22Rv1 (cell line): ENCODE measurements around the gene PCDHA2.
"Not testable (repeated sequence)": the region's sequence is repeated elsewhere in the genome, so short reads cannot be mapped to it uniquely, and the experiment has no call there.

ENCODE experiments used
- H3K27ac ChIP-seq: fragments of 450-650 bp; 2 replicates; pipeline ENCODE4 v1.5.1; 2017
- CTCF ChIP-seq: fragments of 450-650 bp; IDR thresholded peaks from 2 replicates; pipeline ENCODE4 v1.5.1; 2017; ENCODE audit warnings: mild to moderate bottlenecking
- ZFX ChIP-seq: fragments of 450-650 bp; IDR thresholded peaks from 2 replicates; pipeline ENCODE4 v1.6.1; 2017; ENCODE audit warnings: antibody characterized with exemption, borderline replicate concordance

Gene PCDHA2

GRCh38 chr5:140806834-140807775, 12.5 kb downstream of the PCDHA2 start, which contains the start of gene PCDHA4:
PCDHA4 (plus strand) TSS chr5:140807068.
- peak within 1 kb of the TSS; percentile 78 for H3K27ac ChIP-seq
- TF ChIP-seq CTCF (peak; percentile 80), ZFX (no peak)

- H3K27ac ChIP-seq = not testable (repeated sequence)
These were observed 13.7 kb downstream of the PCDHA2 start for GRCh38 chr5:140808241-140808888.

- H3K27ac ChIP-seq = no peak overlapping the region
- no peak for TF ChIP-seq CTCF
- no peak for TF ChIP-seq ZFX
These were observed 14.2 kb downstream of the PCDHA2 start for GRCh38 chr5:140808889-140809291.

GRCh38 chr5:140821375-140822280, 27.0 kb downstream of the PCDHA2 start, which contains the start of gene PCDHA5:
PCDHA5 (plus strand) TSS chr5:140821613.
- H3K27ac ChIP-seq = peak within 1 kb of the TSS; percentile 81

GRCh38 chr5:140822281-140822629, 27.6 kb downstream of the PCDHA2 start:
- TF ChIP-seq ZFX = no peak
- peak; percentile 22; the same call in 1 of the 2 replicates for TF ChIP-seq CTCF
- peak overlapping the region; percentile 81 for H3K27ac ChIP-seq

More at GRCh38 chr5:140821375-140822280, 27.0 kb downstream of the PCDHA2 start, which contains the start of gene PCDHA5:
- peak; percentile 56 for TF ChIP-seq CTCF
- no peak for TF ChIP-seq ZFX

- H3K27ac ChIP-seq = not testable (repeated sequence)
These were observed 28.3 kb downstream of the PCDHA2 start for GRCh38 chr5:140822969-140823368.

GRCh38 chr5:140823475-140823874, 28.8 kb downstream of the PCDHA2 start:
- no peak overlapping the region for H3K27ac ChIP-seq
- no peak for TF ChIP-seq ZFX
- no peak for TF ChIP-seq CTCF
